Fibroblast of skin of right quadriceps (primary cell): ENCODE measurements around the gene PDE4B.

Source experiments
- DNase-seq: peaks from one replicate; pipeline ENCODE4 v3.0.0-alpha.2; 2013

The PDE4B gene

GRCh38 chr1:66270119-66270812 lies 477.6 kb downstream of the PDE4B start:
- peak; percentile 43 for DNase-seq

GRCh38 chr1:66271216-66271903 lies 478.7 kb downstream of the PDE4B start:
- DNase-seq: peak; percentile 99

- DNase-seq: peak; percentile 79
These were observed 479.2 kb downstream of the PDE4B start for GRCh38 chr1:66271904-66272254.

GRCh38 chr1:66273656-66274055 lies 481.0 kb downstream of the PDE4B start:
- DNase-seq: no peak

GRCh38 chr1:66274634-66275033 lies 481.9 kb downstream of the PDE4B start:
- peak; percentile 58 for DNase-seq

GRCh38 chr1:66275083-66275482 lies 482.4 kb downstream of the PDE4B start:
- DNase-seq: no peak

- DNase-seq: no peak
These were observed 482.9 kb downstream of the PDE4B start for GRCh38 chr1:66275601-66276023.

- no peak for DNase-seq
These were observed 483.5 kb downstream of the PDE4B start for GRCh38 chr1:66276218-66276617.

- DNase-seq: no peak
These were observed 485.7 kb downstream of the PDE4B start for GRCh38 chr1:66278260-66279021.

- DNase-seq: no peak
These were observed 489.1 kb downstream of the PDE4B start for GRCh38 chr1:66281808-66282207.

- peak; percentile 83 for DNase-seq
These were observed 489.7 kb downstream of the PDE4B start for GRCh38 chr1:66282343-66282852.

GRCh38 chr1:66282891-66283621 lies 490.4 kb downstream of the PDE4B start:
- DNase-seq: peak; percentile 30

- DNase-seq: peak; percentile 32
These were observed 490.9 kb downstream of the PDE4B start for GRCh38 chr1:66283622-66284041.

GRCh38 chr1:66284746-66285145 lies 492.1 kb downstream of the PDE4B start:
- DNase-seq: no peak

GRCh38 chr1:66285618-66286270 lies 493.0 kb downstream of the PDE4B start:
- no peak for DNase-seq

- no peak for DNase-seq
These were observed 493.6 kb downstream of the PDE4B start for GRCh38 chr1:66286307-66286706.

- no peak for DNase-seq
These were observed 495.4 kb downstream of the PDE4B start for GRCh38 chr1:66288048-66288447.

GRCh38 chr1:66290761-66291530 lies 498.3 kb downstream of the PDE4B start:
- DNase-seq: no peak

- no peak for DNase-seq
These were observed 498.8 kb downstream of the PDE4B start for GRCh38 chr1:66291531-66291864.

GRCh38 chr1:66292305-66292704 lies 499.6 kb downstream of the PDE4B start:
- no peak for DNase-seq

- DNase-seq: no peak
These were observed 500.2 kb downstream of the PDE4B start for GRCh38 chr1:66292944-66293343.
